HG02943 (cell line): ENCODE measurements around the gene PHC3.
"Not testable (repeated sequence)": the region's sequence is repeated elsewhere in the genome, so short reads cannot be mapped to it uniquely, and the experiment has no call there.

Source experiments
- ATAC-seq: cut with Tn5 transposase; IDR thresholded peaks from one replicate; pipeline ENCODE4 v1.9.1; 2021; ENCODE audit warnings: mild to moderate bottlenecking, low read depth, moderate library complexity; ENCODE audit not compliant: unreplicated experiment

PHC3 gene

GRCh38 chr3:170180908-170181885, at the start of gene PHC3:
Gene PHC3, minus strand, starts transcription at chr3:170181733. Its CDS starts 18 bp downstream, at chr3:170181715.
- peak; percentile 72 for ATAC-seq

GRCh38 chr3:170228093-170228766, 46.7 kb upstream of the PHC3 start:
- ATAC-seq = no peak

- ATAC-seq = no peak
Observed at GRCh38 chr3:170226426-170226960, 45.0 kb upstream of the PHC3 start.

- no peak for ATAC-seq
Observed at GRCh38 chr3:170225166-170225565, 43.6 kb upstream of the PHC3 start.

- ATAC-seq = peak; percentile 22
Observed at GRCh38 chr3:170222647-170223541, 41.4 kb upstream of the PHC3 start.

- ATAC-seq = peak; percentile 94
Observed at GRCh38 chr3:170221924-170222646, 40.6 kb upstream of the PHC3 start, which contains the start of gene PRKCI. Gene PRKCI, plus strand, starts transcription at chr3:170222424. Its CDS starts 246 bp downstream, at chr3:170222670.

- no peak for ATAC-seq
Observed at GRCh38 chr3:170220871-170221270, 39.3 kb upstream of the PHC3 start.

- ATAC-seq = no peak
Observed at GRCh38 chr3:170219850-170220249, 38.3 kb upstream of the PHC3 start.

GRCh38 chr3:170211668-170212067, 30.1 kb upstream of the PHC3 start:
- ATAC-seq = no peak

- no peak for ATAC-seq
Observed at GRCh38 chr3:170207717-170208116, 26.2 kb upstream of the PHC3 start.

GRCh38 chr3:170206164-170206762, 24.7 kb upstream of the PHC3 start:
- not testable (repeated sequence) for ATAC-seq

GRCh38 chr3:170205302-170205701, 23.8 kb upstream of the PHC3 start:
- ATAC-seq = no peak

GRCh38 chr3:170204509-170204908, 23.0 kb upstream of the PHC3 start:
- ATAC-seq = no peak

- ATAC-seq = no peak
Observed at GRCh38 chr3:170204023-170204472, 22.5 kb upstream of the PHC3 start.

- no peak for ATAC-seq
Observed at GRCh38 chr3:170203457-170203856, 21.9 kb upstream of the PHC3 start.

- ATAC-seq = no peak
Observed at GRCh38 chr3:170201527-170201926, 20.0 kb upstream of the PHC3 start.

- no peak for ATAC-seq
Observed at GRCh38 chr3:170200987-170201386, 19.5 kb upstream of the PHC3 start.

- ATAC-seq = no peak
Observed at GRCh38 chr3:170196833-170197232, 15.3 kb upstream of the PHC3 start.

- ATAC-seq = not testable (repeated sequence)
Observed at GRCh38 chr3:170195759-170196158, 14.2 kb upstream of the PHC3 start.
